NCI-H1105 (cell line): Measurements from ENCODE around the gene FUNDC1.

ENCODE experiments used
- DNase-seq: peaks from one replicate; lab custom pipeline; 2025; lab: John Stamatoyannopoulos, UW

The FUNDC1 gene

DNA sequence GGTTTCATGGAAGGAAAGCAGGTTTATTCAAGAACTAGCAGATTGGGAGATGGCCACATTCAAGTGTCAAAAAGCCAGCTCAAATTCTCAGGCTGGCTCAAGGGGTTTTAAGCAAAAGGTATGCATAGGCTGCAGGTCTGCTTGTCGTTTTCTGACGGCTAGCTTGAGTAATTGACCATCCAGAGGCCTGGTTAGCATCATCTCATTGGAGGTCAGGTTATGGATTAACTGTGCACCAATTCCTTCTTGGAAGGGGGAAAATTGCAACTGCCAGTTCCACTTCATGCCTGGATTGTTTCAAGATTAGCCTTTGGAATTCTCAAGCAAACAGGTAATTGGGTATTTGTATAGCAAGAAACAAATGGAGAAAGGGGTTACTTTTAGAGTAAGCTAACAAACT is 62.1 kb downstream of the FUNDC1 start:
- DNase-seq: no peak

DNA sequence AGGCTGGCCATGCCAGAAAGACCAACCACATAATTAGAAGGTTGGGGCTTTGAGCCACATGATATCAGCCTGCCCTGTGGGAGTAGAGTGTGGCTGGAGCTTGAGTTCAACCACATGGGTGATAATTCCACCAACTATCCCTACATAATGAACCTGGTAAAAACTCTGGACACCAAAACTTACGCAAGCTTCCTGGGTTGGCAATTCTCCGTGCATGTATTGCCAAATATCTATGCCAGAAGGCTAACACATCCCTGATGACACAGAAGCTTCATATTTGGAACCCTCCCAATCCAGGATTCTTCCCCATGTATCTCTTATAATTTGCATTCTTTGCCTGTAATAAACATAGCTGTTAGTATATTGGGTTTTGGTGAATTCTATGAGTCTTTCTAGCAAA is 68.2 kb downstream of the FUNDC1 start:
- DNase-seq: no peak
